ENCODE measurements around the gene CEACAM18.

GRCh38 chr19:51507640-51508058 is 29.3 kb downstream of the CEACAM18 start:
- no peak for TF ChIP-seq CTCF (IDR thresholded peaks at IDR 0.05 in 2 of 3, conservative IDR thresholded peaks at IDR 0.05 in 1 of 3; ENCODE audit: control insufficient read depth in 2 of 3, extremely low read depth in 1 of 3, insufficient read depth in 1 of 3, low read depth in 3 of 3, low read length in 3 of 3)
- no peak for TF ChIP-seq SIN3A (IDR thresholded peaks at IDR 0.05; ENCODE audit: low read depth, low read length)
- TF ChIP-seq TAF1 (IDR thresholded peaks at IDR 0.05; ENCODE audit: borderline replicate concordance, low read depth, low read length), result no peak
- TF ChIP-seq SREBF1 (IDR thresholded peaks at IDR 0.05; ENCODE audit: low read length), result no peak
- no peak for TF ChIP-seq POLR2A (IDR thresholded peaks at IDR 0.05; ENCODE audit: low read depth, low read length)
- no peak for TF ChIP-seq ATF7 (IDR thresholded peaks at IDR 0.05; ENCODE audit: low read depth)
- no peak for TF ChIP-seq SUZ12 (IDR thresholded peaks at IDR 0.05; ENCODE audit: unreplicated experiment)
- TF ChIP-seq CHD2 (IDR thresholded peaks at IDR 0.05; ENCODE audit: borderline replicate concordance, low read depth, low read length), result no peak
- no peak for TF ChIP-seq JUND (IDR thresholded peaks at IDR 0.05; ENCODE audit: low read depth, low read length)
- no peak for TF ChIP-seq CEBPB (IDR thresholded peaks at IDR 0.05; ENCODE audit: borderline replicate concordance in 1 of 2, low read depth in 2 of 2, low read length in 2 of 2)
- no peak for TF ChIP-seq SMC3 (IDR thresholded peaks at IDR 0.05; ENCODE audit: borderline replicate concordance, low read length)
- TF ChIP-seq GABPA (IDR thresholded peaks at IDR 0.05; ENCODE audit: low read depth), result no peak
- TF ChIP-seq ZNF24 (IDR thresholded peaks at IDR 0.05), result no peak

All from GM12878 (cell line).